Fibroblast of villous mesenchyme (primary cell): ENCODE results near the gene RHBDL2. TPM values are rescaled to one million over a fixed set of nuclear protein-coding genes. Genes with fewer than 3 reads are reported as not detected.

Experiments used
- DNase-seq: peaks from one replicate; pipeline ENCODE4 v3.0.0-alpha.2; 2010; ENCODE audit warnings: low read depth
- H3K4me3 ChIP-seq: 2 replicates; pipeline ENCODE4 v1.5.1; 2011; ENCODE audit warnings: low read depth, mild to moderate bottlenecking, low read length
- CTCF ChIP-seq: IDR thresholded peaks from 2 replicates; pipeline ENCODE4 v1.5.1; 2012; ENCODE audit warnings: low read depth, mild to moderate bottlenecking, low read length; ENCODE audit not compliant: insufficient read depth
- total RNA-seq: library from RNA; depleted of rRNA; stranded (reverse); fragments of >200 nt; gene quantifications from 2 replicates; pipeline ENCODE4 v1.2.3, GENCODE V29; 2012

Gene RHBDL2
- total RNA-seq, 1 donor: 1.7 TPM

GRCh38 chr1:38942664-38943428 lies 1.2 kb upstream of the RHBDL2 start:
- TF ChIP-seq CTCF: no peak
- DNase-seq: no peak
- H3K4me3 ChIP-seq: no peak overlapping the region

- no peak for DNase-seq
- no peak for TF ChIP-seq CTCF
- H3K4me3 ChIP-seq: peak overlapping the region; percentile 50
These were observed 537 bp downstream of the RHBDL2 start for GRCh38 chr1:38941093-38941492.

GRCh38 chr1:38940339-38941047 lies 1.1 kb downstream of the RHBDL2 start:
- TF ChIP-seq CTCF: no peak
- no peak for DNase-seq
- no peak overlapping the region for H3K4me3 ChIP-seq

GRCh38 chr1:38938722-38939260 lies 2.8 kb downstream of the RHBDL2 start:
- no peak for TF ChIP-seq CTCF
- H3K4me3 ChIP-seq: no peak overlapping the region
- no peak for DNase-seq

- TF ChIP-seq CTCF: no peak
- DNase-seq: no peak
- no peak overlapping the region for H3K4me3 ChIP-seq
These were observed 9.1 kb downstream of the RHBDL2 start for GRCh38 chr1:38932571-38932970.

GRCh38 chr1:38929476-38929875 lies 12.2 kb downstream of the RHBDL2 start:
- no peak for TF ChIP-seq CTCF
- H3K4me3 ChIP-seq: no peak overlapping the region
- DNase-seq: no peak
